Uterus (tissue), 2 donors: ENCODE results near the gene USP43.

Experiments
- POLR2A ChIP-seq, 2 donors: fragments of 450-650 bp; IDR thresholded peaks; one replicate each; pipeline ENCODE4 v1.6.1; 2016; ENCODE audit warnings: antibody characterized with exemption in 2 of 2, mild to moderate bottlenecking in 1 of 2, moderate library complexity in 1 of 2
- TF ChIP-seq, protein P1 (sequence below), 4 experiments: fragments of 200-600 bp in 2 of 4; fragments of 450-650 bp in 2 of 4; sonication (generic) in 2 of 4; IDR thresholded peaks; one replicate each; pipeline ENCODE4 v1.5.1; 2016 to 2019; ENCODE audit warnings: antibody characterized with exemption in 4 of 4, mild to moderate bottlenecking in 2 of 4, moderate library complexity in 1 of 4

GRCh38 chr17:9611557-9611956 lies 33.8 kb upstream of the USP43 start:
- TF ChIP-seq, protein P1, sequence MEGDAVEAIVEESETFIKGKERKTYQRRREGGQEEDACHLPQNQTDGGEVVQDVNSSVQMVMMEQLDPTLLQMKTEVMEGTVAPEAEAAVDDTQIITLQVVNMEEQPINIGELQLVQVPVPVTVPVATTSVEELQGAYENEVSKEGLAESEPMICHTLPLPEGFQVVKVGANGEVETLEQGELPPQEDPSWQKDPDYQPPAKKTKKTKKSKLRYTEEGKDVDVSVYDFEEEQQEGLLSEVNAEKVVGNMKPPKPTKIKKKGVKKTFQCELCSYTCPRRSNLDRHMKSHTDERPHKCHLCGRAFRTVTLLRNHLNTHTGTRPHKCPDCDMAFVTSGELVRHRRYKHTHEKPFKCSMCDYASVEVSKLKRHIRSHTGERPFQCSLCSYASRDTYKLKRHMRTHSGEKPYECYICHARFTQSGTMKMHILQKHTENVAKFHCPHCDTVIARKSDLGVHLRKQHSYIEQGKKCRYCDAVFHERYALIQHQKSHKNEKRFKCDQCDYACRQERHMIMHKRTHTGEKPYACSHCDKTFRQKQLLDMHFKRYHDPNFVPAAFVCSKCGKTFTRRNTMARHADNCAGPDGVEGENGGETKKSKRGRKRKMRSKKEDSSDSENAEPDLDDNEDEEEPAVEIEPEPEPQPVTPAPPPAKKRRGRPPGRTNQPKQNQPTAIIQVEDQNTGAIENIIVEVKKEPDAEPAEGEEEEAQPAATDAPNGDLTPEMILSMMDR (IDR thresholded peaks at IDR 0.05) = no peak
- TF ChIP-seq POLR2A (IDR thresholded peaks at IDR 0.05) = no peak
